K562 (cell line): ENCODE data around the gene GSK3B. TPM values are rescaled to one million over a fixed set of nuclear protein-coding genes. Genes with fewer than 3 reads are reported as not detected.

Experiments
- CBFB ChIP-seq: sonication (generic); formaldehyde crosslinking; IDR thresholded peaks from 2 replicates; pipeline ENCODE4 v1.4.0; 2020; ENCODE audit warnings: mild to moderate bottlenecking, missing genetic modification reagents
- CREBBP ChIP-seq: IDR thresholded peaks from one replicate; pipeline ENCODE4 v1.6.1; 2012; ENCODE audit warnings: low read depth, mild to moderate bottlenecking, control low read depth, inconsistent platforms, low read length
- ILK ChIP-seq: fragments of 450-650 bp; IDR thresholded peaks from 2 replicates; pipeline ENCODE4 v1.6.1; 2016; ENCODE audit warnings: missing genetic modification characterization, low read depth, mild to moderate bottlenecking, missing compliant biosample characterization, moderate library complexity, borderline replicate concordance
- KHSRP ChIP-seq: fragments of 450-650 bp; IDR thresholded peaks from 2 replicates; pipeline ENCODE4 v1.6.1; 2017
- LEF1 ChIP-seq: fragments of 450-650 bp; IDR thresholded peaks from 2 replicates; pipeline ENCODE4 v1.6.1; 2016; ENCODE audit warnings: mild to moderate bottlenecking
- POLR2A ChIP-seq: fragments of 450-650 bp; conservative IDR thresholded peaks from 2 replicates; pipeline ENCODE4 v1.6.1; 2016
- RBM15 ChIP-seq: fragments of 200-400 bp; formaldehyde crosslinking; IDR thresholded peaks from 2 replicates; pipeline ENCODE4 v1.6.1; 2018; ENCODE audit warnings: mild to moderate bottlenecking, low read length, moderate library complexity; ENCODE audit not compliant: insufficient read depth
- TARDBP ChIP-seq: fragments of 450-650 bp; IDR thresholded peaks from 2 replicates; pipeline ENCODE4 v1.6.1; 2016
- TEAD4 ChIP-seq, 2 experiments: sonication (generic) in 1 of 2; formaldehyde crosslinking in 1 of 2; IDR thresholded peaks; 2 replicates each; pipeline versions ENCODE4 v1.6.1 to v1.8.0; 2012 to 2022; ENCODE audit warnings: borderline replicate concordance in 1 of 2, inconsistent platforms in 1 of 2, low read length in 1 of 2, mild to moderate bottlenecking in 1 of 2, missing genetic modification reagents in 1 of 2
- TFAM ChIP-seq: fragments of 250-450 bp; sonication (Bioruptor Pico); conservative IDR thresholded peaks from 2 replicates; pipeline ENCODE4 v1.5.0; 2021; ENCODE audit warnings: mild to moderate bottlenecking, moderate library complexity
- ZNF282 ChIP-seq: sonication (generic); formaldehyde crosslinking; IDR thresholded peaks from 2 replicates; pipeline ENCODE4 v1.8.1; 2023; ENCODE audit warnings: missing genetic modification reagents
- polyA plus RNA-seq, 8 experiments: library from polyadenylated mRNA; depleted of rRNA in 4 of 8; stranded (reverse) in 5 of 8; unstranded in 3 of 8; fragments of >200 nt; fragmentation: Nextera tagmentation in 2 of 8; fragmentation: Illumina TruSeq in 1 of 8; extraction: Ambion mirVana in 2 of 8; extraction: Trizol in 1 of 8; gene quantifications; 2 replicates each; pipeline versions ENCODE4 v1.2.1 to v1.2.3, GENCODE V29; 2011 to 2014; ENCODE audit warnings: inconsistent platforms in 1 of 8, missing spikeins in 1 of 8
- total RNA-seq, 7 experiments: library from RNA; depleted of rRNA in 6 of 7; stranded (reverse); fragments of >200 nt in 6 of 7; fragmentation: Illumina TruSeq in 2 of 7; extraction: Trizol in 2 of 7; gene quantifications; 2 replicates each; pipeline versions ENCODE4 v1.2.1 to v1.2.3, GENCODE V29; 2011 to 2021; ENCODE audit warnings: low replicate concordance in 1 of 7
- TF ChIP-seq, protein P1 (sequence below): sonication (generic); formaldehyde crosslinking; IDR thresholded peaks from 2 replicates; pipeline ENCODE4 v1.8.0; 2023; ENCODE audit warnings: mild to moderate bottlenecking, missing genetic modification reagents
- TF ChIP-seq, protein P2 (sequence below): fragments of 450-650 bp; IDR thresholded peaks from 2 replicates; pipeline ENCODE4 v1.7.0; 2016; ENCODE audit warnings: borderline replicate concordance
- TF ChIP-seq, protein P3 (sequence below): sonication (generic); formaldehyde crosslinking; IDR thresholded peaks from 2 replicates; pipeline ENCODE4 v1.8.0; 2022; ENCODE audit warnings: mild to moderate bottlenecking, missing genetic modification reagents
- TF ChIP-seq, protein P4 (sequence below): fragments of 450-650 bp; formaldehyde crosslinking; IDR thresholded peaks from 2 replicates; pipeline ENCODE4 v1.4.0; 2022; ENCODE audit warnings: missing genetic modification characterization
- TF ChIP-seq, protein P5 (sequence below): fragments of 450-650 bp; IDR thresholded peaks from 2 replicates; pipeline ENCODE4 v1.6.1; 2016; ENCODE audit warnings: mild to moderate bottlenecking

GSK3B gene
- total and polyA plus RNA-seq, 9 of the 15 experiments (the other 6 are each of a cell fraction or from before 2014, with no cell fraction given): 4.7 to 25.0 (median 18.7) TPM

DNA sequence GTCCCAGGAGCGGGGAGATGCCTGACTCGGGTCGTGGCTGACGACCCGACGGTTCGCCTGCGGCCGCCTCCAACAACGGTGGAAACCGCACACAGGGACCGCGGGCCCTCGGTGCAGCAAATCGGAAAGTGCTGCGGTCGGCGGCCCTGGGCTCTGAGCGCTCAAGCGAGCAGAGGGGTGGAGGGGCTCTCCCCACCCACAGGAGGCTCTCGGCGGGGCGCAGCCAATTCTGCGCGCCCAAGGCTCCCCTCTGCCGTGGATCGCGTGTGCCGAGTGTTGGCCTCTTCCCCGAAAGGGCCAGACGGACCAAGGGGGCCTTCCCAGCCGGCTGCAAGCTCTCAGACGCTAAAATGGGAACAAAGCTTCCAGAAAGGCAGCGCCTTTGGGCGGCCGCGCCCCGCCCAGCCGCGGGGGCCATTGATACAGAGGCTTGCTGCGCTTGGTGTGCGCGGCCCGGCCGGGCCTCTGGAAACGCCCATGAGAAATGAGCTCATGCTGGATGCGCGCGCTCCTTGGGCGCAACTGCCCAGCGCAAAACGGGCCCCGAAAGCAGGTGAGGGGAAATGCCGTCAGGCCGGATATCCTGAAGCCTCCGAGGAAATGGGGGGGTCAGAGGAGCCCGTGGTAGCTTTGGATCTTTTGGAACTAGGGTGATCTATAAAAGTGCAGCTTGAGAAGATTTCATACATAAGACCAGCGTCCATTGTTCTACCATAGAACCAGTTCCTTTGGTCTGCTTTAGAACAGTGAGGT lies 1.2 kb upstream of the GSK3B start (continued):
- TF ChIP-seq, protein P1, sequence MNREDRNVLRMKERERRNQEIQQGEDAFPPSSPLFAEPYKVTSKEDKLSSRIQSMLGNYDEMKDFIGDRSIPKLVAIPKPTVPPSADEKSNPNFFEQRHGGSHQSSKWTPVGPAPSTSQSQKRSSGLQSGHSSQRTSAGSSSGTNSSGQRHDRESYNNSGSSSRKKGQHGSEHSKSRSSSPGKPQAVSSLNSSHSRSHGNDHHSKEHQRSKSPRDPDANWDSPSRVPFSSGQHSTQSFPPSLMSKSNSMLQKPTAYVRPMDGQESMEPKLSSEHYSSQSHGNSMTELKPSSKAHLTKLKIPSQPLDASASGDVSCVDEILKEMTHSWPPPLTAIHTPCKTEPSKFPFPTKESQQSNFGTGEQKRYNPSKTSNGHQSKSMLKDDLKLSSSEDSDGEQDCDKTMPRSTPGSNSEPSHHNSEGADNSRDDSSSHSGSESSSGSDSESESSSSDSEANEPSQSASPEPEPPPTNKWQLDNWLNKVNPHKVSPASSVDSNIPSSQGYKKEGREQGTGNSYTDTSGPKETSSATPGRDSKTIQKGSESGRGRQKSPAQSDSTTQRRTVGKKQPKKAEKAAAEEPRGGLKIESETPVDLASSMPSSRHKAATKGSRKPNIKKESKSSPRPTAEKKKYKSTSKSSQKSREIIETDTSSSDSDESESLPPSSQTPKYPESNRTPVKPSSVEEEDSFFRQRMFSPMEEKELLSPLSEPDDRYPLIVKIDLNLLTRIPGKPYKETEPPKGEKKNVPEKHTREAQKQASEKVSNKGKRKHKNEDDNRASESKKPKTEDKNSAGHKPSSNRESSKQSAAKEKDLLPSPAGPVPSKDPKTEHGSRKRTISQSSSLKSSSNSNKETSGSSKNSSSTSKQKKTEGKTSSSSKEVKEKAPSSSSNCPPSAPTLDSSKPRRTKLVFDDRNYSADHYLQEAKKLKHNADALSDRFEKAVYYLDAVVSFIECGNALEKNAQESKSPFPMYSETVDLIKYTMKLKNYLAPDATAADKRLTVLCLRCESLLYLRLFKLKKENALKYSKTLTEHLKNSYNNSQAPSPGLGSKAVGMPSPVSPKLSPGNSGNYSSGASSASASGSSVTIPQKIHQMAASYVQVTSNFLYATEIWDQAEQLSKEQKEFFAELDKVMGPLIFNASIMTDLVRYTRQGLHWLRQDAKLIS (CRISPR knock-in tag): peak; percentile 94; the same call in 1 of the 2 replicates
- TF ChIP-seq TFAM (CRISPR knock-in tag) (no peak), CREBBP (no peak), RBM15 (no peak), TARDBP (0 out of 2 replicates have a peak, but pooled peaks have one; percentile 20), ILK (no peak), TEAD4 (IDR thresholded peaks at IDR 0.05; ENCODE audit: low read length) (no peak), TEAD4 (CRISPR knock-in tag; IDR thresholded peaks at IDR 0.05; ENCODE audit: borderline replicate concordance) (no peak), KHSRP (no peak), ZNF282 (no peak), CBFB (CRISPR knock-in tag) (no peak), LEF1 (no peak), POLR2A (peak; percentile 97)
- TF ChIP-seq, protein P2, sequence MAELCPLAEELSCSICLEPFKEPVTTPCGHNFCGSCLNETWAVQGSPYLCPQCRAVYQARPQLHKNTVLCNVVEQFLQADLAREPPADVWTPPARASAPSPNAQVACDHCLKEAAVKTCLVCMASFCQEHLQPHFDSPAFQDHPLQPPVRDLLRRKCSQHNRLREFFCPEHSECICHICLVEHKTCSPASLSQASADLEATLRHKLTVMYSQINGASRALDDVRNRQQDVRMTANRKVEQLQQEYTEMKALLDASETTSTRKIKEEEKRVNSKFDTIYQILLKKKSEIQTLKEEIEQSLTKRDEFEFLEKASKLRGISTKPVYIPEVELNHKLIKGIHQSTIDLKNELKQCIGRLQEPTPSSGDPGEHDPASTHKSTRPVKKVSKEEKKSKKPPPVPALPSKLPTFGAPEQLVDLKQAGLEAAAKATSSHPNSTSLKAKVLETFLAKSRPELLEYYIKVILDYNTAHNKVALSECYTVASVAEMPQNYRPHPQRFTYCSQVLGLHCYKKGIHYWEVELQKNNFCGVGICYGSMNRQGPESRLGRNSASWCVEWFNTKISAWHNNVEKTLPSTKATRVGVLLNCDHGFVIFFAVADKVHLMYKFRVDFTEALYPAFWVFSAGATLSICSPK: no peak
- TF ChIP-seq, protein P3, sequence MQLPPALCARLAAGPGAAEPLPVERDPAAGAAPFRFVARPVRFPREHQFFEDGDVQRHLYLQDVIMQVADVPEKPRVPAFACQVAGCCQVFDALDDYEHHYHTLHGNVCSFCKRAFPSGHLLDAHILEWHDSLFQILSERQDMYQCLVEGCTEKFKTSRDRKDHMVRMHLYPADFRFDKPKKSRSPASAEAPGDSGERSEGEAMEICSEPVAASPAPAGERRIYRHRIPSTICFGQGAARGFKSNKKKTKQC (CRISPR knock-in tag): peak; percentile 75; the same call in 1 of the 2 replicates
- TF ChIP-seq, protein P4, sequence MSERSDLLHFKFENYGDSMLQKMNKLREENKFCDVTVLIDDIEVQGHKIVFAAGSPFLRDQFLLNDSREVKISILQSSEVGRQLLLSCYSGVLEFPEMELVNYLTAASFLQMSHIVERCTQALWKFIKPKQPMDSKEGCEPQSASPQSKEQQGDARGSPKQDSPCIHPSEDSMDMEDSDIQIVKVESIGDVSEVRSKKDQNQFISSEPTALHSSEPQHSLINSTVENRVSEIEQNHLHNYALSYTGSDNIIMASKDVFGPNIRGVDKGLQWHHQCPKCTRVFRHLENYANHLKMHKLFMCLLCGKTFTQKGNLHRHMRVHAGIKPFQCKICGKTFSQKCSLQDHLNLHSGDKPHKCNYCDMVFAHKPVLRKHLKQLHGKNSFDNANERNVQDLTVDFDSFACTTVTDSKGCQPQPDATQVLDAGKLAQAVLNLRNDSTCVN (CRISPR knock-in tag): no peak
- TF ChIP-seq, protein P5, sequence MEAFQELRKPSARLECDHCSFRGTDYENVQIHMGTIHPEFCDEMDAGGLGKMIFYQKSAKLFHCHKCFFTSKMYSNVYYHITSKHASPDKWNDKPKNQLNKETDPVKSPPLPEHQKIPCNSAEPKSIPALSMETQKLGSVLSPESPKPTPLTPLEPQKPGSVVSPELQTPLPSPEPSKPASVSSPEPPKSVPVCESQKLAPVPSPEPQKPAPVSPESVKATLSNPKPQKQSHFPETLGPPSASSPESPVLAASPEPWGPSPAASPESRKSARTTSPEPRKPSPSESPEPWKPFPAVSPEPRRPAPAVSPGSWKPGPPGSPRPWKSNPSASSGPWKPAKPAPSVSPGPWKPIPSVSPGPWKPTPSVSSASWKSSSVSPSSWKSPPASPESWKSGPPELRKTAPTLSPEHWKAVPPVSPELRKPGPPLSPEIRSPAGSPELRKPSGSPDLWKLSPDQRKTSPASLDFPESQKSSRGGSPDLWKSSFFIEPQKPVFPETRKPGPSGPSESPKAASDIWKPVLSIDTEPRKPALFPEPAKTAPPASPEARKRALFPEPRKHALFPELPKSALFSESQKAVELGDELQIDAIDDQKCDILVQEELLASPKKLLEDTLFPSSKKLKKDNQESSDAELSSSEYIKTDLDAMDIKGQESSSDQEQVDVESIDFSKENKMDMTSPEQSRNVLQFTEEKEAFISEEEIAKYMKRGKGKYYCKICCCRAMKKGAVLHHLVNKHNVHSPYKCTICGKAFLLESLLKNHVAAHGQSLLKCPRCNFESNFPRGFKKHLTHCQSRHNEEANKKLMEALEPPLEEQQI: no peak
